H1 (cell line): ENCODE data around the gene ZDHHC9. TPM values are rescaled to one million over a fixed set of nuclear protein-coding genes. Genes with fewer than 3 reads are reported as not detected.
"Not testable (repeated sequence)": the region's sequence is repeated elsewhere in the genome, so short reads cannot be mapped to it uniquely, and the experiment has no call there.

Source experiments
- CTCF ChIA-PET: fragments of 300-600 bp; sonication (Branson Sonifier 250); formaldehyde crosslinking; loops from one replicate; lab custom pipeline; 2021; ENCODE audit not compliant: partially characterized antibody; lab: Charles Lee
- POLR2A ChIA-PET: fragments of 300-600 bp; sonication (Branson Sonifier 250); formaldehyde crosslinking; loops from one replicate; lab custom pipeline; 2021; ENCODE audit warnings: inconsistent platforms; ENCODE audit not compliant: partially characterized antibody; lab: Charles Lee
- DNase-seq, 2 experiments: peaks; one replicate each; pipeline versions ENCODE4 v3.0.0 to v3.0.0-alpha.2; 2010 to 2022; ENCODE audit warnings: low spot score in 2 of 2, low read depth in 1 of 2, mixed read lengths in 1 of 2
- FAIRE-seq: peaks from 2 replicates; lab custom pipeline; 2011; peaks lifted over from hg19 to GRCh38; lab: Jason Lieb, UNC
- H2AFZ ChIP-seq: 2 replicates; pipeline ENCODE4 v1.8.1; 2012; ENCODE audit warnings: low read length, inconsistent platforms
- H2AK5ac ChIP-seq: 2 replicates; pipeline ENCODE4 v1.6.1; 2013; ENCODE audit warnings: low read depth, low read length
- H2BK120ac ChIP-seq: replicated peaks from 2 replicates; pipeline ENCODE3; 2013; ENCODE audit warnings: low read depth, low read length, inconsistent platforms
- H2BK12ac ChIP-seq: 2 replicates; pipeline ENCODE4 v1.6.1; 2013; ENCODE audit warnings: low read depth, low read length
- H2BK15ac ChIP-seq: 2 replicates; pipeline ENCODE4 v1.6.1; 2013; ENCODE audit warnings: low read length
- H2BK20ac ChIP-seq: 2 replicates; pipeline ENCODE4 v1.6.1; 2013; ENCODE audit warnings: low read length
- H2BK5ac ChIP-seq: 2 replicates; pipeline ENCODE4 v1.6.1; 2013; ENCODE audit warnings: low read depth, low read length
- H3K14ac ChIP-seq: 2 replicates; pipeline ENCODE4 v1.6.1; 2013; ENCODE audit warnings: inconsistent platforms; ENCODE audit not compliant: insufficient read length
- H3K18ac ChIP-seq: 2 replicates; pipeline ENCODE4 v1.6.1; 2013; ENCODE audit warnings: low read length; ENCODE audit errors: extremely low read depth
- H3K23ac ChIP-seq: 2 replicates; pipeline ENCODE4 v1.6.1; 2013; ENCODE audit warnings: inconsistent platforms; ENCODE audit not compliant: insufficient read length
- H3K23me2 ChIP-seq: 2 replicates; pipeline ENCODE4 v1.6.1; 2013; ENCODE audit warnings: low read depth, low read length
- H3K27ac ChIP-seq: 2 replicates; pipeline ENCODE4 v1.6.1; 2011; ENCODE audit warnings: low read depth, low read length, inconsistent platforms
- H3K27me3 ChIP-seq, 4 experiments: replicated peaks in 1 of 4; 1 replicate in 1 of 4; 2 replicates in 3 of 4; pipeline versions ENCODE4 v1.6.1 to v1.8.1; 2011 to 2013; ENCODE audit warnings: low read length in 3 of 4, mild to moderate bottlenecking in 3 of 4, inconsistent platforms in 2 of 4, mixed read lengths in 2 of 4, moderate library complexity in 1 of 4; ENCODE audit not compliant: control insufficient read depth in 3 of 4, insufficient read depth in 3 of 4; ENCODE audit errors: extremely low read depth in 1 of 4
- H3K36me3 ChIP-seq, 4 experiments: 2 replicates each; pipeline versions ENCODE4 v1.6.1 to v1.8.1; 2011 to 2013; ENCODE audit warnings: mild to moderate bottlenecking in 4 of 4, low read length in 3 of 4, moderate library complexity in 2 of 4, control low read depth in 1 of 4, inconsistent platforms in 1 of 4; ENCODE audit not compliant: insufficient read depth in 4 of 4, control insufficient read depth in 2 of 4
- H3K4ac ChIP-seq: replicated peaks from 2 replicates; pipeline ENCODE3; 2013; ENCODE audit warnings: low read length, low read depth, mixed read lengths, inconsistent platforms; ENCODE audit not compliant: insufficient read length
- H3K4me1 ChIP-seq, 4 experiments: replicated peaks in 1 of 4; 1 replicate in 1 of 4; 2 replicates in 3 of 4; pipeline versions ENCODE4 v1.6.1 to v1.8.1; 2011 to 2013; ENCODE audit warnings: low read length in 3 of 4, inconsistent platforms in 2 of 4, mixed read lengths in 1 of 4; ENCODE audit not compliant: insufficient read depth in 4 of 4, control insufficient read depth in 3 of 4
- H3K4me2 ChIP-seq, 2 experiments: 2 replicates each; pipeline versions ENCODE4 v1.6.1 to v1.8.1; 2011 to 2013; ENCODE audit warnings: low read depth in 2 of 2, low read length in 2 of 2, control low read depth in 1 of 2, inconsistent platforms in 1 of 2, mild to moderate bottlenecking in 1 of 2; ENCODE audit not compliant: insufficient read depth in 1 of 2
- H3K4me3 ChIP-seq, 4 experiments: fragments of 200-600, 300-600 bp in 1 of 4; sonication (generic), shearing (Covaris generic), sonication (Bioruptor Twin) in 1 of 4; 2 replicates each; pipeline versions ENCODE4 v1.5.1 to v1.8.1; 2011 to 2016; ENCODE audit warnings: low read length in 4 of 4, low read depth in 3 of 4, control low read depth in 2 of 4, inconsistent platforms in 2 of 4, mild to moderate bottlenecking in 2 of 4, mixed read lengths in 1 of 4, moderate library complexity in 1 of 4; ENCODE audit not compliant: insufficient read depth in 2 of 4; ENCODE audit errors: extremely low read depth in 1 of 4
- H3K56ac ChIP-seq: replicated peaks from 2 replicates; pipeline ENCODE3; 2013; ENCODE audit warnings: low read depth, mild to moderate bottlenecking, mixed read lengths, low read length, inconsistent platforms; ENCODE audit not compliant: insufficient read length
- H3K79me1 ChIP-seq: 2 replicates; pipeline ENCODE4 v1.6.1; 2013; ENCODE audit warnings: low read depth, low read length, control low read depth
- H3K79me2 ChIP-seq, 2 experiments: 2 replicates each; pipeline versions ENCODE4 v1.6.1 to v1.8.1; 2012 to 2013; ENCODE audit warnings: low read length in 2 of 2, mild to moderate bottlenecking in 2 of 2, inconsistent platforms in 1 of 2; ENCODE audit not compliant: insufficient read depth in 2 of 2, control insufficient read depth in 1 of 2
- H3K9ac ChIP-seq, 4 experiments: replicated peaks in 1 of 4; 1 replicate in 1 of 4; 2 replicates in 3 of 4; pipeline versions ENCODE4 v1.6.1 to v1.8.1; 2011 to 2013; ENCODE audit warnings: low read depth in 3 of 4, low read length in 3 of 4, control low read depth in 2 of 4, mild to moderate bottlenecking in 2 of 4, moderate library complexity in 2 of 4, inconsistent platforms in 1 of 4; ENCODE audit errors: extremely low read depth in 1 of 4
- H3K9me3 ChIP-seq, 2 experiments: 2 replicates each; pipeline versions ENCODE4 v1.6.1 to v1.8.1; 2012 to 2013; ENCODE audit warnings: mild to moderate bottlenecking in 2 of 2, moderate library complexity in 2 of 2, control low read depth in 1 of 2, inconsistent platforms in 1 of 2, low read depth in 1 of 2, low read length in 1 of 2, mixed read lengths in 1 of 2; ENCODE audit not compliant: insufficient read depth in 2 of 2
- H4K20me1 ChIP-seq, 2 experiments: replicated peaks in 1 of 2; 2 replicates each; pipeline versions ENCODE3 to v1.8.1; 2011 to 2013; ENCODE audit warnings: inconsistent platforms in 2 of 2, low read length in 2 of 2, mild to moderate bottlenecking in 1 of 2; ENCODE audit not compliant: insufficient read depth in 2 of 2, control insufficient read depth in 1 of 2
- H4K5ac ChIP-seq: 2 replicates; pipeline ENCODE4 v1.6.1; 2013; ENCODE audit warnings: low read length, low read depth, mixed read lengths, inconsistent platforms; ENCODE audit not compliant: insufficient read length
- H4K8ac ChIP-seq: 2 replicates; pipeline ENCODE4 v1.8.0; 2013; ENCODE audit warnings: mild to moderate bottlenecking, moderate library complexity, low read length, inconsistent platforms; ENCODE audit not compliant: insufficient read depth; ENCODE audit errors: extremely low read depth
- H4K91ac ChIP-seq: replicated peaks from 2 replicates; pipeline ENCODE3; 2013; ENCODE audit warnings: low read length, mixed read lengths, inconsistent platforms; ENCODE audit not compliant: insufficient read length
- WGBS, 2 experiments: shearing (Covaris generic) in 1 of 2; methylation state at CpG; one replicate each; pipeline versions ENCODE4 v1.1.6 to v1.1.7; 2013 to 2015; ENCODE audit warnings: low lambda C conversion rate in 2 of 2, mixed read lengths in 2 of 2, inconsistent platforms in 1 of 2, low coverage in 1 of 2, missing lambda C conversion rate in 1 of 2; ENCODE audit not compliant: insufficient replicate concordance in 2 of 2, insufficient coverage in 1 of 2, insufficient read length in 1 of 2; ENCODE audit errors: extremely low coverage in 1 of 2, missing lambda C conversion rate in 1 of 2; 5-methylcytosine and 5-hydroxymethylcytosine counted together
- polyA plus RNA-seq, 7 experiments: library from polyadenylated mRNA; depleted of rRNA in 3 of 7; stranded (reverse) in 5 of 7; unstranded in 2 of 7; fragments of >200 nt in 5 of 7; fragments of 200-250 nt in 2 of 7; gene quantifications; 1 replicate in 5 of 7; 2 replicates in 1 of 7; 4 replicates in 1 of 7; pipeline versions ENCODE4 v1.2.1 to v1.2.3, GENCODE V29; 2011 to 2013; ENCODE audit warnings: missing spikeins in 2 of 7, mixed read lengths in 2 of 7
- total RNA-seq: library from RNA; stranded (reverse); fragmentation: NEBNext Ultra II Directional; extraction: Animal tissue kit (Norgen Biotek cat#: 25700); gene quantifications from 2 replicates; pipeline ENCODE4 v1.2.1, GENCODE V29; 2021

Gene ZDHHC9
- total and polyA plus RNA-seq, 2 of the 8 experiments (the other 6 are each of a cell fraction or from before 2014, with no cell fraction given): 18.1 to 28.3 TPM

- FAIRE-seq, H4K91ac ChIP-seq, H3K79me2 ChIP-seq, H3K27ac ChIP-seq, H3K4me2 ChIP-seq, H2BK5ac ChIP-seq, H3K23me2 ChIP-seq, H3K9me3 ChIP-seq, H3K4ac ChIP-seq, H3K4me1 ChIP-seq, H3K9ac ChIP-seq, H3K18ac ChIP-seq, H3K56ac ChIP-seq, H3K14ac ChIP-seq, POLR2A ChIA-PET, H2BK15ac ChIP-seq, H3K4me3 ChIP-seq, H4K20me1 ChIP-seq, H4K8ac ChIP-seq, H3K36me3 ChIP-seq, H4K5ac ChIP-seq, H2BK20ac ChIP-seq, H3K79me1 ChIP-seq, H2BK12ac ChIP-seq, H2AK5ac ChIP-seq, H3K23ac ChIP-seq, H2BK120ac ChIP-seq, DNase-seq, H2AFZ ChIP-seq, H3K27me3 ChIP-seq: not testable (repeated sequence)
- 86% methylated on average over 2 of the region's 4 CpGs; no CpG with 5 or more reads in 1 of the 2 experiments for WGBS, 2 experiments
- CTCF ChIA-PET: interaction anchor here (0.7 kb wide), 1 partner anchor 166 kb away, joined by 3 read pairs; no protein-coding TSS in a partner anchor
These were observed 8.1 kb upstream of the ZDHHC9 start for GRCh38 chrX:129851825-129852224.
